Upper lobe of left lung (tissue), 6 donors: ENCODE results near the gene TM4SF4. TPM values are rescaled to one million over a fixed set of nuclear protein-coding genes. Genes with fewer than 3 reads are reported as not detected.

Experiments
- ATAC-seq, 2 donors: fragments of 200-7000 bp; cut with Tn5 transposase; one replicate each; pipeline ENCODE4 v1.9.1; 2022; ENCODE audit warnings: mild to moderate bottlenecking in 2 of 2, moderate library complexity in 2 of 2; ENCODE audit not compliant: low FRiP score in 2 of 2
- DNase-seq, 2 donors: peaks; one replicate each; pipeline ENCODE4 v3.0.0-alpha.2; 2019 to 2020
- H3K27ac ChIP-seq, 4 donors: fragments of 200-600 bp; sonication (generic); one replicate each; pipeline ENCODE4 v1.5.1; 2016 to 2019
- H3K27me3 ChIP-seq, 4 donors: fragments of 200-600 bp; sonication (generic); one replicate each; pipeline ENCODE4 v1.5.1; 2017 to 2019
- H3K36me3 ChIP-seq, 4 donors: fragments of 200-600 bp; sonication (generic); one replicate each; pipeline ENCODE4 v1.5.1; 2016 to 2019
- H3K4me1 ChIP-seq, 4 donors: fragments of 200-600 bp; sonication (generic); one replicate each; pipeline ENCODE4 v1.5.1; 2018 to 2019
- H3K4me3 ChIP-seq, 4 donors: fragments of 200-600 bp; sonication (generic); one replicate each; pipeline ENCODE4 v1.5.1; 2017 to 2019; ENCODE audit warnings: mild to moderate bottlenecking in 2 of 4, moderate library complexity in 1 of 4
- H3K9me3 ChIP-seq, 4 donors: fragments of 200-600 bp; sonication (generic); one replicate each; pipeline ENCODE4 v1.5.1; 2018 to 2019
- CTCF ChIP-seq, 6 experiments: fragments of 450-650 bp in 4 of 6; fragments of 200-600 bp in 2 of 6; sonication (generic) in 2 of 6; IDR thresholded peaks; one replicate each; pipeline ENCODE4 v1.5.1; 2016 to 2019; ENCODE audit warnings: antibody characterized with exemption in 6 of 6
- EP300 ChIP-seq, 4 donors: sonication (generic); formaldehyde crosslinking; IDR thresholded peaks; one replicate each; pipeline ENCODE4 v1.5.1; 2017; ENCODE audit warnings: antibody characterized with exemption in 4 of 4, control low read depth in 2 of 4
- POLR2A ChIP-seq, 4 donors: fragments of 450-650 bp; IDR thresholded peaks; one replicate each; pipeline ENCODE4 v1.5.1; 2016 to 2017; ENCODE audit warnings: antibody characterized with exemption in 4 of 4, mild to moderate bottlenecking in 2 of 4
- POLR2AphosphoS5 ChIP-seq, 2 donors: sonication (generic); formaldehyde crosslinking; IDR thresholded peaks; one replicate each; pipeline ENCODE4 v1.5.1; 2017; ENCODE audit warnings: antibody characterized with exemption in 2 of 2
- WGBS, 2 donors: methylation state at CpG; one replicate each; pipeline ENCODE4 v1.1.5; 2017 to 2018; 5-methylcytosine and 5-hydroxymethylcytosine counted together
- total RNA-seq, 6 donors: library from RNA; depleted of rRNA in 4 of 6; stranded (reverse); fragments of >200 nt in 4 of 6; gene quantifications; one replicate each; pipeline versions ENCODE4 v1.1.0 to v1.2.1, GENCODE V29; 2016 to 2021
- donor health status: DM: no; HTN: no; CAD: no; lungs with moderate emphysema.
- donor health status: DM: no; HTN: yes; CAD: no; lungs with severe emphysema.

The TM4SF4 gene
- total RNA-seq, 6 donors from 2014 or later, result 1.8 to 2.5 (median 2.2) TPM; not detected in 2

GRCh38 chr3:149465351-149465883, 9.1 kb upstream of the TM4SF4 start:
- Histone ChIP-seq H3K9me3 (no peaks in the 10 kb centered on the region), H3K4me3 (no peak overlapping the region), H3K27ac (no peak overlapping the region), H3K4me1 (peaks cover 0 to 4% (median 2%) of the 10 kb centered on the region in 4 donors), H3K36me3 (no peaks in the 10 kb centered on the region), H3K27me3 (no peaks in the 10 kb centered on the region)
- 74 to 81% methylated on average over 10 of the region's 10 CpGs for WGBS, 2 donors
- TF ChIP-seq POLR2AphosphoS5 (IDR thresholded peaks at IDR 0.05), result no peak
- DNase-seq (no peak), ATAC-seq (no peak)

- H3K27ac ChIP-seq, result peak overlapping the region in 1 of 4 donors; percentile 6
Measured at GRCh38 chr3:149466192-149466591, 8.3 kb upstream of the TM4SF4 start.

GRCh38 chr3:149468504-149469212, 5.8 kb upstream of the TM4SF4 start:
- DNase-seq, result no peak
- ATAC-seq, result no peak
- H3K36me3 ChIP-seq, result no peaks in the 10 kb centered on the region
- no peaks in the 10 kb centered on the region for H3K27me3 ChIP-seq
- H3K4me1 ChIP-seq, result peaks cover 12 to 22% (median 16%) of the 10 kb centered on the region in 4 donors
- no peak overlapping the region for H3K27ac ChIP-seq
- 95 to 100% methylated on average over 2 of the region's 2 CpGs for WGBS, 2 donors
- no peak overlapping the region for H3K4me3 ChIP-seq
- TF ChIP-seq POLR2AphosphoS5 (IDR thresholded peaks at IDR 0.05) (no peak), EP300 (IDR thresholded peaks at IDR 0.05) (no peak), CTCF (IDR thresholded peaks at IDR 0.05) (no peak), POLR2A (IDR thresholded peaks at IDR 0.05) (no peak)
- no peaks in the 10 kb centered on the region for H3K9me3 ChIP-seq

More at GRCh38 chr3:149466192-149466591, 8.3 kb upstream of the TM4SF4 start:
- ATAC-seq (peak in 1 of 2 donors; percentile 90), DNase-seq (no peak)
- WGBS, 2 donors, result 82 to 88% methylated on average over 4 of the region's 4 CpGs
- Histone ChIP-seq H3K36me3 (no peaks in the 10 kb centered on the region), H3K9me3 (no peaks in the 10 kb centered on the region), H3K27me3 (no peaks in the 10 kb centered on the region), H3K4me1 (peaks cover 0 to 5% (median 2%) of the 10 kb centered on the region in 4 donors), H3K4me3 (no peak overlapping the region)
- TF ChIP-seq EP300 (IDR thresholded peaks at IDR 0.05) (no peak), POLR2A (IDR thresholded peaks at IDR 0.05) (no peak), CTCF (IDR thresholded peaks at IDR 0.05) (no peak), POLR2AphosphoS5 (IDR thresholded peaks at IDR 0.05) (no peak)

GRCh38 chr3:149470381-149470780, 4.1 kb upstream of the TM4SF4 start:
- Histone ChIP-seq H3K27ac (peak overlapping the region in 1 of 4 donors; percentile 7), H3K36me3 (no peaks in the 10 kb centered on the region), H3K4me3 (no peak overlapping the region), H3K9me3 (no peaks in the 10 kb centered on the region), H3K4me1 (peaks cover 23 to 33% (median 27%) of the 10 kb centered on the region in 4 donors), H3K27me3 (no peaks in the 10 kb centered on the region)
- no peak for DNase-seq
- WGBS, 2 donors, result 71 to 74% methylated on average over 3 of the region's 3 CpGs
- ATAC-seq, result no peak
- TF ChIP-seq EP300 (IDR thresholded peaks at IDR 0.05) (no peak), CTCF (IDR thresholded peaks at IDR 0.05) (no peak), POLR2A (IDR thresholded peaks at IDR 0.05) (no peak), POLR2AphosphoS5 (IDR thresholded peaks at IDR 0.05) (no peak)

- 53 to 55% methylated on average over 2 of the region's 2 CpGs for WGBS, 2 donors
- peak overlapping the region; percentile 27 to 68 (median 44) for H3K27ac ChIP-seq
- DNase-seq (no peak), ATAC-seq (no peak)
- TF ChIP-seq CTCF (IDR thresholded peaks at IDR 0.05), result no peak
- TF ChIP-seq POLR2A (IDR thresholded peaks at IDR 0.05), result no peak
- no peak for TF ChIP-seq EP300 (IDR thresholded peaks at IDR 0.05)
- TF ChIP-seq POLR2AphosphoS5 (IDR thresholded peaks at IDR 0.05), result no peak
- H3K4me3 ChIP-seq, result no peak overlapping the region
- no peaks in the 10 kb centered on the region for H3K27me3 ChIP-seq
- H3K36me3 ChIP-seq, result no peaks in the 10 kb centered on the region
- H3K4me1 ChIP-seq, result peaks cover 26 to 33% (median 28%) of the 10 kb centered on the region in 4 donors
- no peaks in the 10 kb centered on the region for H3K9me3 ChIP-seq
Measured at GRCh38 chr3:149472030-149472797, 2.3 kb upstream of the TM4SF4 start.
